Measurements from ENCODE around the gene SCYGR8. TPM values are rescaled to one million over a fixed set of nuclear protein-coding genes. Genes with fewer than 3 reads are reported as not detected.

SCYGR8 gene
- total and polyA plus RNA-seq, 11 donors, result not detected

- TF ChIP-seq POLR2A (IDR thresholded peaks at IDR 0.05), result no peak
- no peak for TF ChIP-seq CTCF (IDR thresholded peaks at IDR 0.05)
- ATAC-seq (no peak), DNase-seq (no peak)
- 70 to 74% (median 73%) methylated on average over 3 of the region's 3 CpGs for WGBS, 4 donors
- Histone ChIP-seq H3K27ac (no peak overlapping the region), H3K4me3 (no peak overlapping the region), H3K27me3 (peaks cover 0 to 4% (median 0%) of the 10 kb centered on the region in 9 donors), H3K36me3 (no peaks in the 10 kb centered on the region), H3K4me1 (no peaks in the 10 kb centered on the region), H3K9me3 (no peaks in the 10 kb centered on the region)
- intact Hi-C loops (cut with DNase I), result no loop called here
Measured at GRCh38 chr2:227703961-227704360, 41.7 kb upstream of the SCYGR8 start.

GRCh38 chr2:227706859-227707258 lies 38.8 kb upstream of the SCYGR8 start:
- Histone ChIP-seq H3K36me3 (no peaks in the 10 kb centered on the region), H3K4me3 (no peak overlapping the region), H3K9me3 (no peaks in the 10 kb centered on the region), H3K4me1 (no peaks in the 10 kb centered on the region), H3K27ac (no peak overlapping the region), H3K27me3 (peaks cover 0 to 4% (median 0%) of the 10 kb centered on the region in 9 donors)
- TF ChIP-seq POLR2A (IDR thresholded peaks at IDR 0.05) (no peak), CTCF (IDR thresholded peaks at IDR 0.05) (no peak)
- intact Hi-C loops (cut with DNase I), result no loop called here
- no peak for ATAC-seq
- DNase-seq, result no peak
- 69 to 85% (median 80%) methylated on average over 4 of the region's 4 CpGs for WGBS, 4 donors

DNA sequence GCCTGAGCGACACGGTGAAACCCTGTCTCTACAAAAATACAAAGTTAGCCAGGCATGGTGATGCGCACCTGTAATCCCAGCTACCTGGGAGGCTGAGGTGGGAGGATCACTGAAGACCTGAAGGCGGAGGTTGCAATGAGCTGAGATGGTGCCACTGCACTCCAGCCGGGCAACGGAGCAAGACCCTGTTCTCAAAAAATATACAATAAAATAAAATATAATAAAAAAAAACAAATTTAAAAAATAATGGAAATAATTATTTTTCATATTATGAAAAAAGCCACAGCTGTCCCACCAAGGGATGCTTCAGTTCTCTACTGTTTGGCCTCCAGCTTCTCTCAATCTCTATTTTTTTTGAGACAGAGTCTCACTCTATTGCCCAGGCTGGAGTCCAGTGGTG lies 38.3 kb upstream of the SCYGR8 start:
- DNase-seq (no peak), ATAC-seq (no peak)
- Histone ChIP-seq H3K4me3 (no peak overlapping the region), H3K36me3 (no peaks in the 10 kb centered on the region), H3K9me3 (no peaks in the 10 kb centered on the region), H3K4me1 (no peaks in the 10 kb centered on the region), H3K27me3 (peaks cover 0 to 4% (median 0%) of the 10 kb centered on the region in 9 donors), H3K27ac (no peak overlapping the region)
- intact Hi-C loops (cut with DNase I), result no loop called here
- 80 to 93% (median 85%) methylated on average over 6 of the region's 6 CpGs for WGBS, 4 donors
- TF ChIP-seq CTCF (IDR thresholded peaks at IDR 0.05) (no peak), POLR2A (IDR thresholded peaks at IDR 0.05) (no peak)

DNA sequence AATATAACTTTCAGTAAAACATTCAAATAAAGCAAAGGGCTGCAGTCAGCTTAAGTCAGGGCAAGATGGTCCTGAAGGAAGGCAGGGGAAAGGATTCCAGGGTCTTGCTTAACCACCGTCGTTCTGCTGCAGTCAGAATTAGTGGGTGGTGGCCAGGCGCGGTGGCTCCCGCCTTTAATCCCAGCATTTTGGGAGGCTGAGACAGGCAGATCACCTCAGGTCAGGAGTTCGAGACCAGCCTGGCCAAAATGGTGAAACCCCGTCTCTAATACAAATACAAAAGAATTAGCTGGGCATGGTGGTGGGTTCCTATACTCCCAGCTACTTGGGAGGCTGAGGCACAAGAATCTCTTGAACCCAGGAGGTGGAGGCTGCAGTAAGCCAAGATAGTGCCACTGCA lies 34.7 kb upstream of the SCYGR8 start:
- 86 to 91% (median 89%) methylated on average over 7 of the region's 7 CpGs for WGBS, 4 donors
- no peaks in the 10 kb centered on the region for H3K27me3 ChIP-seq
- no peaks in the 10 kb centered on the region for H3K4me1 ChIP-seq
- no peak for DNase-seq
- ATAC-seq, result no peak
- H3K4me3 ChIP-seq, result no peak overlapping the region
- intact Hi-C loops (cut with DNase I), result no loop called here
- H3K27ac ChIP-seq, result no peak overlapping the region
- no peaks in the 10 kb centered on the region for H3K36me3 ChIP-seq
- TF ChIP-seq POLR2A (IDR thresholded peaks at IDR 0.05) (no peak), CTCF (IDR thresholded peaks at IDR 0.05) (no peak)
- no peaks in the 10 kb centered on the region for H3K9me3 ChIP-seq
